Type B pancreatic cell (in vitro differentiated cells): Measurements from ENCODE around the gene TRRAP. TPM values are rescaled to one million over a fixed set of nuclear protein-coding genes. Genes with fewer than 3 reads are reported as not detected.

Experiments
- DNase-seq: peaks from one replicate; pipeline ENCODE4 v3.0.0; 2021; ENCODE audit warnings: mixed read lengths; ENCODE audit not compliant: unreplicated experiment; ENCODE audit errors: extremely low spot score
- H3K27ac Mint-ChIP-seq: 2 replicates; pipeline ENCODE4 v1.8.0; 2021; ENCODE audit warnings: mild to moderate bottlenecking, mixed read lengths
- H3K27me3 Mint-ChIP-seq: 2 replicates; pipeline ENCODE4 v1.8.0; 2021; ENCODE audit warnings: mixed read lengths
- H3K36me3 Mint-ChIP-seq: 2 replicates; pipeline ENCODE4 v1.8.0; 2021; ENCODE audit warnings: mixed read lengths
- H3K4me1 Mint-ChIP-seq: one replicate; pipeline ENCODE4 v1.8.0; 2021; ENCODE audit warnings: mixed read lengths; ENCODE audit not compliant: unreplicated experiment
- H3K4me3 Mint-ChIP-seq: 2 replicates; pipeline ENCODE4 v1.8.0; 2021; ENCODE audit warnings: mild to moderate bottlenecking, mixed read lengths
- H3K9me3 Mint-ChIP-seq: 2 replicates; pipeline ENCODE4 v1.8.0; 2021; ENCODE audit warnings: mixed read lengths
- CTCF ChIP-seq: fragments of 200-600 bp; sonication (generic); conservative IDR thresholded peaks from 2 replicates; pipeline ENCODE4 v1.5.0; 2021; ENCODE audit warnings: antibody characterized with exemption, mild to moderate bottlenecking
- total RNA-seq: library from RNA; stranded (reverse); gene quantifications from 2 replicates; pipeline ENCODE4 v1.2.1, GENCODE V29; 2021; ENCODE audit warnings: low replicate concordance

The TRRAP gene
- total RNA-seq, 1 donor from 2014 or later, result 65.7 TPM

DNA sequence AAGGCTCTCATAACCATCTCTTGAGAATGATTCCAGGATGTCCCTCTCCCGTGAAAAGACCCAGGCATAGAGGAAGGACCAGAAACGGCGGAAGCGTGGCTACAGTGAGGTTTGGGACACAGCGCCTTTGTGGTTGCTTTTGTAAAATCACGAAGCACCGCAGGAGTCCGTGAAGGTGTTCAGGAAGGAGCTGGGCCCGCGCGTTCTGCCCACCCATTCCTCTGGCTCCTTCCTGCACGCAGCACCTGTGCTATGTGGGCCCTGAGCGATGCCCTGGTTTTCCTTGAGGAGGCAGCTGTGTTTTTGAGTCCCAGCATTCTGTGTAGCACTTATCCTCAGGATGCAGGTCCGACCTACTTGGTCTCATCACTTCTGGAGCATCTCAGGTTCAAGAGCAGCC is 112.8 kb downstream of the TRRAP start:
- Mint-ChIP-seq H3K4me3 (no peak overlapping the region), H3K27ac (no peak overlapping the region), H3K4me1 (no peaks in the 10 kb centered on the region), H3K27me3 (no peaks in the 10 kb centered on the region), H3K9me3 (no peaks in the 10 kb centered on the region), H3K36me3 (peaks cover 34% of the 10 kb centered on the region)
- DNase-seq, result no peak
- TF ChIP-seq CTCF, result no peak

- DNase-seq, result no peak
- Mint-ChIP-seq H3K4me3 (no peak overlapping the region), H3K27me3 (no peaks in the 10 kb centered on the region), H3K27ac (no peak overlapping the region), H3K4me1 (no peaks in the 10 kb centered on the region), H3K36me3 (peaks cover 25% of the 10 kb centered on the region), H3K9me3 (no peaks in the 10 kb centered on the region)
- no peak for TF ChIP-seq CTCF
These were observed 113.7 kb downstream of the TRRAP start for GRCh38 chr7:98992076-98992475.

- Mint-ChIP-seq H3K27ac (no peak overlapping the region), H3K27me3 (no peaks in the 10 kb centered on the region), H3K36me3 (peaks cover 15% of the 10 kb centered on the region), H3K4me3 (no peak overlapping the region), H3K4me1 (no peaks in the 10 kb centered on the region), H3K9me3 (no peaks in the 10 kb centered on the region)
- DNase-seq, result no peak
- peak; percentile 25 for TF ChIP-seq CTCF
These were observed 114.9 kb downstream of the TRRAP start for GRCh38 chr7:98993024-98993897.

GRCh38 chr7:98994046-98994944 is 116.0 kb downstream of the TRRAP start:
- no peak for TF ChIP-seq CTCF
- no peaks in the 10 kb centered on the region for H3K4me1 Mint-ChIP-seq
- H3K4me3 Mint-ChIP-seq, result no peak overlapping the region
- no peak overlapping the region for H3K27ac Mint-ChIP-seq
- no peak for DNase-seq
- H3K36me3 Mint-ChIP-seq, result peaks cover 15% of the 10 kb centered on the region
- H3K9me3 Mint-ChIP-seq, result no peaks in the 10 kb centered on the region
- no peaks in the 10 kb centered on the region for H3K27me3 Mint-ChIP-seq

- TF ChIP-seq CTCF, result no peak
- no peaks in the 10 kb centered on the region for H3K9me3 Mint-ChIP-seq
- peaks cover 15% of the 10 kb centered on the region for H3K36me3 Mint-ChIP-seq
- no peaks in the 10 kb centered on the region for H3K27me3 Mint-ChIP-seq
- no peaks in the 10 kb centered on the region for H3K4me1 Mint-ChIP-seq
- no peak for DNase-seq
- no peak overlapping the region for H3K27ac Mint-ChIP-seq
- no peak overlapping the region for H3K4me3 Mint-ChIP-seq
These were observed 116.8 kb downstream of the TRRAP start for GRCh38 chr7:98995111-98995510.
